ENCODE data around the gene NDFIP2.

DNA sequence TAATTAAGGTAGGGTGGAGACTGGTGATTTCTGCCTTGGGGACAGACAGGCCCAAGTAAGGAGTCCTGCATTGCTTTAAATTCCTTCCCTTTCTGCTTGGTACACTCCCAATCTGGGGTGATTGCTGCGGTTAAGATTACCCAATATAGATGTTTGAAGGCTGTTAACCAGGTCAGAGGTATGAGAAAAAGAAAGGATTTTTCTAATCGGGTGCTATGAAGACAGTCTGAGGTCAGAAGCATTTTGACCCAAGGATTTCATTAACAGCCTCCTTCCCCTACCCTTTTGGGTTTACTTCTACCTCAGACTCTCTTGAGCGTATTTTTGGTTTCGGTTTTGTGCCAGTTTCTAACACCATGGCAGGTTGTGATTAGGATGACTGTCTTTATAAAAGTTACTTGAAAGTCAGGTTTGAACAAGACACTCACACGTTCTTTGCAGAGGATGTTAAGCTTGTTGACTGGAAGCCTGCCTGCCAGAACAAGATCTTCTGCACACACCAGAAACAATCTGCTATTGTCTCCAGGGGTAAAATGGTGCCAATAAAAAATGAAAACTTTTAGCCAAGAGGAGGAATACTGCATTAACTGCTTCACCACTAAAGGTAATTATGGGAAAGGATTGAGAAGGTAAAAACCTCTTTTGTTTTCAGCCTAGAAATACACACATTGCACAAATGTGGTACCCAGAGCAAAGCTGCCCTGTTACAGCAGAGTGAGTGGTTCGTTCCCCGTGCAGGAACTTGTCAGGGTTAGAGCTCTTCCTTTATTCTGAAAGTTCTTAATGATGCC lies 108.8 kb downstream of the NDFIP2 start:
- TF ChIP-seq, protein P1, sequence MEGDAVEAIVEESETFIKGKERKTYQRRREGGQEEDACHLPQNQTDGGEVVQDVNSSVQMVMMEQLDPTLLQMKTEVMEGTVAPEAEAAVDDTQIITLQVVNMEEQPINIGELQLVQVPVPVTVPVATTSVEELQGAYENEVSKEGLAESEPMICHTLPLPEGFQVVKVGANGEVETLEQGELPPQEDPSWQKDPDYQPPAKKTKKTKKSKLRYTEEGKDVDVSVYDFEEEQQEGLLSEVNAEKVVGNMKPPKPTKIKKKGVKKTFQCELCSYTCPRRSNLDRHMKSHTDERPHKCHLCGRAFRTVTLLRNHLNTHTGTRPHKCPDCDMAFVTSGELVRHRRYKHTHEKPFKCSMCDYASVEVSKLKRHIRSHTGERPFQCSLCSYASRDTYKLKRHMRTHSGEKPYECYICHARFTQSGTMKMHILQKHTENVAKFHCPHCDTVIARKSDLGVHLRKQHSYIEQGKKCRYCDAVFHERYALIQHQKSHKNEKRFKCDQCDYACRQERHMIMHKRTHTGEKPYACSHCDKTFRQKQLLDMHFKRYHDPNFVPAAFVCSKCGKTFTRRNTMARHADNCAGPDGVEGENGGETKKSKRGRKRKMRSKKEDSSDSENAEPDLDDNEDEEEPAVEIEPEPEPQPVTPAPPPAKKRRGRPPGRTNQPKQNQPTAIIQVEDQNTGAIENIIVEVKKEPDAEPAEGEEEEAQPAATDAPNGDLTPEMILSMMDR (conservative IDR thresholded peaks at IDR 0.05; ENCODE audit: low read length), result no peak
- TF ChIP-seq EZH2phosphoT487 (IDR thresholded peaks at IDR 0.05; ENCODE audit: borderline replicate concordance, low read depth, low read length), result no peak

Measured in OCI-LY7 (cell line).